Endothelial cell of umbilical vein (primary cell): ENCODE results near the gene PIK3CB. TPM values are rescaled to one million over a fixed set of nuclear protein-coding genes. Genes with fewer than 3 reads are reported as not detected.
"Not testable (repeated sequence)": the region's sequence is repeated elsewhere in the genome, so short reads cannot be mapped to it uniquely, and the experiment has no call there.

Experiments used
- BruUV-seq: library from RNA; stranded (reverse); fragments of 400-500 nt; replicated peaks from 2 replicates; lab custom pipeline; 2021; lab: Mats Ljungman, UMichigan
- CTCF ChIA-PET: fragments of 300-600, 350-600 bp; sonication (Branson Sonifier 250); formaldehyde crosslinking; loops from one replicate; lab custom pipeline; 2021; ENCODE audit warnings: antibody characterized with exemption, inconsistent platforms; lab: Charles Lee
- POLR2A ChIA-PET: fragments of 300-600, 350-600 bp; sonication (Branson Sonifier 250); formaldehyde crosslinking; loops from one replicate; lab custom pipeline; 2021; ENCODE audit warnings: antibody characterized with exemption, inconsistent platforms; lab: Charles Lee
- DNase-seq: peaks from one replicate; pipeline ENCODE4 v3.0.0-alpha.2; 2011; ENCODE audit warnings: low read depth, low spot score
- FAIRE-seq: peaks from 2 replicates; lab custom pipeline; 2011; peaks lifted over from hg19 to GRCh38; lab: Jason Lieb, UNC
- H2AFZ ChIP-seq: 2 replicates; pipeline ENCODE4 v1.6.0; 2012; ENCODE audit warnings: low read depth, low read length, control low read depth, inconsistent platforms
- H3K27ac ChIP-seq: 2 replicates; pipeline ENCODE4 v1.5.1; 2011; ENCODE audit warnings: low read depth, mild to moderate bottlenecking, control low read depth, low read length, moderate library complexity; ENCODE audit not compliant: insufficient read depth
- H3K27me3 ChIP-seq, 2 experiments: 2 replicates each; pipeline versions ENCODE4 v1.6.0 to v1.6.1; 2011; ENCODE audit warnings: low read length in 2 of 2, mixed read lengths in 1 of 2; ENCODE audit not compliant: control insufficient read depth in 2 of 2, insufficient read depth in 2 of 2
- H3K36me3 ChIP-seq, 2 experiments: 2 replicates in 1 of 2; 3 replicates in 1 of 2; pipeline ENCODE4 v1.5.1; 2011; ENCODE audit warnings: low read length in 2 of 2, mild to moderate bottlenecking in 1 of 2, moderate library complexity in 1 of 2; ENCODE audit not compliant: control insufficient read depth in 2 of 2, insufficient read depth in 2 of 2; ENCODE audit errors: extremely low read depth in 1 of 2
- H3K4me1 ChIP-seq: 3 replicates; pipeline ENCODE4 v1.5.1; 2011; ENCODE audit warnings: mild to moderate bottlenecking, low read length; ENCODE audit not compliant: control insufficient read depth, insufficient read depth; ENCODE audit errors: extremely low read depth
- H3K4me2 ChIP-seq: 2 replicates; pipeline ENCODE4 v1.6.1; 2011; ENCODE audit warnings: low read length, control low read depth, mixed read lengths; ENCODE audit not compliant: insufficient read depth
- H3K4me3 ChIP-seq, 3 experiments: fragments of 200-600 bp in 1 of 3; sonication (generic), shearing (Covaris generic) in 1 of 3; replicated peaks in 1 of 3; 2 replicates each; pipeline ENCODE4 v1.5.1; 2011 to 2016; ENCODE audit warnings: control low read depth in 3 of 3, low read length in 3 of 3, mild to moderate bottlenecking in 2 of 3, inconsistent platforms in 1 of 3, low read depth in 1 of 3, moderate library complexity in 1 of 3; ENCODE audit not compliant: insufficient read depth in 1 of 3
- H3K79me2 ChIP-seq: 2 replicates; pipeline ENCODE4 v1.6.0; 2012; ENCODE audit warnings: low read length, inconsistent platforms; ENCODE audit not compliant: control insufficient read depth, insufficient read depth
- H3K9ac ChIP-seq: replicated peaks from 2 replicates; pipeline ENCODE3; 2011; ENCODE audit warnings: low read length, control low read depth; ENCODE audit not compliant: insufficient read depth; ENCODE audit errors: extremely low read depth
- H3K9me1 ChIP-seq: replicated peaks from 3 replicates; pipeline ENCODE4 v1.6.0; 2011; ENCODE audit warnings: mild to moderate bottlenecking, low read length; ENCODE audit not compliant: control insufficient read depth, insufficient read depth; ENCODE audit errors: extremely low read depth
- H3K9me3 ChIP-seq: replicated peaks from 2 replicates; pipeline ENCODE4 v1.5.1; 2012; ENCODE audit warnings: low read length, inconsistent platforms; ENCODE audit not compliant: control insufficient read depth, insufficient read depth
- H4K20me1 ChIP-seq: replicated peaks from 2 replicates; pipeline ENCODE3; 2011; ENCODE audit warnings: mild to moderate bottlenecking, low read length; ENCODE audit not compliant: control insufficient read depth, insufficient read depth; ENCODE audit errors: extremely low read depth
- CTCF ChIP-seq, 2 donors: IDR thresholded peaks; 1 replicate in 1 of 2; 2 replicates in 1 of 2; pipeline ENCODE4 v1.5.1; 2011; ENCODE audit warnings: low read length in 2 of 2, mild to moderate bottlenecking in 2 of 2, moderate library complexity in 2 of 2, control low read depth in 1 of 2, inconsistent platforms in 1 of 2, low read depth in 1 of 2; ENCODE audit not compliant: insufficient read depth in 1 of 2; ENCODE audit errors: extremely low read depth in 1 of 2
- EZH2 ChIP-seq: IDR thresholded peaks from 2 replicates; pipeline ENCODE4 v1.6.1; 2012; ENCODE audit warnings: borderline replicate concordance, low read depth, mild to moderate bottlenecking, moderate library complexity, low read length, inconsistent platforms; ENCODE audit not compliant: severe bottlenecking
- FOS ChIP-seq: IDR thresholded peaks from 2 replicates; pipeline ENCODE4 v1.6.1; 2011; ENCODE audit warnings: mild to moderate bottlenecking, low read length, moderate library complexity, borderline replicate concordance; ENCODE audit not compliant: insufficient read depth
- GATA2 ChIP-seq: IDR thresholded peaks from 2 replicates; pipeline ENCODE4 v1.7.0; 2011; ENCODE audit warnings: low read depth, mild to moderate bottlenecking, moderate library complexity, mixed read lengths, low read length; ENCODE audit not compliant: insufficient read length, insufficient read depth
- JUN ChIP-seq: IDR thresholded peaks from 2 replicates; pipeline ENCODE4 v1.6.1; 2011; ENCODE audit warnings: borderline replicate concordance, low read depth; ENCODE audit not compliant: insufficient read length, insufficient read depth
- MYC ChIP-seq: IDR thresholded peaks from one replicate; pipeline ENCODE4 v1.6.1; 2011; ENCODE audit warnings: mild to moderate bottlenecking, low read depth, low read length
- POLR2A ChIP-seq: IDR thresholded peaks from 2 replicates; pipeline ENCODE4 v1.6.1; 2012; ENCODE audit warnings: low read depth, mild to moderate bottlenecking, control low read depth, low read length
- POLR2AphosphoS5 ChIP-seq: IDR thresholded peaks from 2 replicates; pipeline ENCODE4 v1.6.1; 2012; ENCODE audit warnings: low read depth, mild to moderate bottlenecking, control low read depth, low read length, moderate library complexity; ENCODE audit not compliant: insufficient read depth
- dilution Hi-C: fragments of 300-500 bp; cut with MboI; formaldehyde crosslinking; loops from one replicate; pipeline ENCODE4 v1.15.0; 2019; ENCODE audit warnings: low sequenced_read_pairs; ENCODE audit not compliant: extremely low pct_ligation_motif_present
- intact Hi-C: fragments of 100-400 bp; cut with micrococcal nuclease; formaldehyde crosslinking; loops from one replicate; pipeline ENCODE4 v1.10.0; 2022
- polyA plus RNA-seq, 4 experiments: library from polyadenylated mRNA; depleted of rRNA in 3 of 4; stranded (reverse) in 3 of 4; unstranded in 1 of 4; fragments of >200 nt; gene quantifications; 2 replicates each; pipeline versions ENCODE4 v1.2.1 to v1.2.3, GENCODE V29; 2011 to 2012; ENCODE audit warnings: missing spikeins in 1 of 4
- total RNA-seq: library from RNA; stranded (reverse); gene quantifications from 2 replicates; pipeline ENCODE4 v1.2.3, GENCODE V29; 2021
- TF ChIP-seq, protein P1 (sequence below): IDR thresholded peaks from 2 replicates; pipeline ENCODE4 v1.6.1; 2011; ENCODE audit not compliant: insufficient read depth, insufficient read length

The PIK3CB gene
- total and polyA plus RNA-seq, 2 donors (not counting 3 experiments of a cell fraction or from before 2014, with no cell fraction given): 9.0 to 29.8 TPM

- CTCF ChIA-PET: interaction anchor here (1.4 kb wide), 1 partner anchor 114 kb away, joined by 4 read pairs; no protein-coding TSS in a partner anchor
- H4K20me1 ChIP-seq, H3K4me2 ChIP-seq, H3K9me3 ChIP-seq, BruUV-seq, H3K4me3 ChIP-seq, H3K36me3 ChIP-seq, dilution Hi-C loops, H2AFZ ChIP-seq, intact Hi-C loops, POLR2A ChIA-PET, FAIRE-seq, H3K4me1 ChIP-seq, H3K9ac ChIP-seq, H3K9me1 ChIP-seq, H3K27ac ChIP-seq, H3K27me3 ChIP-seq, DNase-seq: not testable (repeated sequence)
- peaks cover 36% of the 10 kb centered on the region for H3K79me2 ChIP-seq
Observed at GRCh38 chr3:138802223-138802622, 32.5 kb downstream of the PIK3CB start.

- peaks cover 41% of the 10 kb centered on the region for H3K79me2 ChIP-seq
Observed at GRCh38 chr3:138801792-138802191, 32.9 kb downstream of the PIK3CB start.

More at GRCh38 chr3:138801792-138802191, 32.9 kb downstream of the PIK3CB start:
- BruUV-seq: no TSS peak
- Histone ChIP-seq H3K4me3 (no peak overlapping the region), H3K27ac (no peak overlapping the region), H4K20me1 (peaks cover 4% of the 10 kb centered on the region), H3K9me1 (no peaks in the 10 kb centered on the region), H3K27me3 (no peaks in the 10 kb centered on the region), H3K9ac (no peak overlapping the region), H3K4me2 (no peak overlapping the region), H3K4me1 (no peaks in the 10 kb centered on the region), H3K36me3 (peaks cover 0 to 2% of the 10 kb centered on the region in 2 experiments), H3K9me3 (no peaks in the 10 kb centered on the region), H2AFZ (no peak overlapping the region)
- intact Hi-C loops (no loop called here), dilution Hi-C loops (no loop called here)
- FAIRE-seq (no peak), DNase-seq (no peak)
- TF ChIP-seq POLR2A: no peak
- no peak for TF ChIP-seq EZH2
- TF ChIP-seq JUN: no peak
- TF ChIP-seq POLR2AphosphoS5: no peak
- no peak for TF ChIP-seq CTCF (IDR thresholded peaks at IDR 0.05; ENCODE audit: extremely low read depth in 1 of 2, insufficient read depth in 1 of 2, low read depth in 1 of 2, low read length in 2 of 2)
- TF ChIP-seq, protein P1, sequence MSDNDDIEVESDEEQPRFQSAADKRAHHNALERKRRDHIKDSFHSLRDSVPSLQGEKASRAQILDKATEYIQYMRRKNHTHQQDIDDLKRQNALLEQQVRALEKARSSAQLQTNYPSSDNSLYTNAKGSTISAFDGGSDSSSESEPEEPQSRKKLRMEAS: no peak
- no peak for TF ChIP-seq GATA2
- TF ChIP-seq MYC: no peak
- no peak for TF ChIP-seq FOS
- CTCF ChIA-PET: interaction anchor here (1.4 kb wide), 1 partner anchor 114 kb away, joined by 4 read pairs; no protein-coding TSS in a partner anchor
- POLR2A ChIA-PET: no interaction called here
